GM21529 (cell line): ENCODE data around the gene JTB.

ENCODE experiments used
- ATAC-seq: cut with Tn5 transposase; IDR thresholded peaks from one replicate; pipeline ENCODE4 v1.9.1; 2021; ENCODE audit not compliant: unreplicated experiment

JTB gene

DNA sequence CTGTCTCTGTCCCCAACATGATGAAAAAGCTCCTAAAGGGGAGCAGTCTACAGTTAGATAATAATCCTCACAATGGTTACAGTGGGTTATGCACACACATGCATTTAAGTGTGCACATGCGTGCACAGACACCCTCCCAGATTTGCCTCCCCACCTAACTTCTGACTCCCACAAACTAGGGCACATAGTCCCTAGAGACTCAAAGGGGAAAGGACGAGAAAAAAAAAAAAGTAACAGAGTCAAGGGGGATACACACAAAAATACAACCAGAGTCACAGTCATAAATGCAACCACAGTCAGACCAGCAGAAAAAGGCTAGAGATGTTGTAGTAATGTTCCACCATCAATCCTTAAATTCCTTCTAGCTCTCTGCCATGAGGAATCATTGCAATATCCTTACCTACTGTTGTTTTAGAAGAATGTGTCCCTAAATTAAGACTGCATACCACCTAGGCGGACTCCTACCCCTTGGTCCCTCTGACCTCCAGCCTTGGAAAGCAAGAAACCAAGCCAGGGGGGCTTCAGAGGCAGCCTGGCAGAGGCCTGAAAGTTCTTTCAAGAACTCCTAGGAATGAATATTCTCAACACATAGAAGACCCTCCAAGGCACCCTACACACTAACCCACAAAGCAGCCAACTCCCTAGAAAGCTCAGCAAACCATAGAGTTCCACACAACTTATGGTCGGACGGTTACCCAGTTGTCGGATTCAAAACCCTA is 20.3 kb downstream of the JTB start:
- ATAC-seq: no peak

- ATAC-seq: no peak
These were observed 22.6 kb downstream of the JTB start for GRCh38 chr1:153954826-153955225.

DNA sequence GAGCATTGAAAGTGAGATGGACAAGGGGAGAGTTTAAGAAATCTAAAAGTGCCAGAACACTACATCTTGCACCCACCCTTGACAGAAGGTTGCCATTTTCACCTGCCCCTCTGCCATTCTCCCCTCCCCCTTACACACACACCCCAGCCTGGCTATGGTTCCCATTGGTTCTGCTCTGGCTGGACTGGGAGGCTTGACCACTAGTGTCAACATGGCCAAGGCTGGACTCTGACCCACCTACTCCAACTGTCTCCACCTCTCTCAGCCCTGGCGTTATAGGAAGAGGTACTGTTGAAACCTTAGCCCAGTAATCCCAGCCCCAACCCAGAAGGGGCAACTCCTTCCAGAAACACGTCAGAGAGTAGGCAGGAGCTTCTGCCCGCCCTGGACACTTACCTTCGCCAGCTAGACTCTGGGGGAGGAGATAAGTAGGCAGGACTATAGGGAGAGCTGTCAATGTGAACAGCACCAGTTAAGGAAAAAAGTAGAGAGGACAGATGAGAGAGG is 23.6 kb downstream of the JTB start:
- ATAC-seq: no peak

- ATAC-seq: no peak
These were observed 25.7 kb downstream of the JTB start for GRCh38 chr1:153951801-153952200.

GRCh38 chr1:153951183-153951582 is 26.3 kb downstream of the JTB start:
- ATAC-seq: no peak

- ATAC-seq: peak; percentile 66
These were observed 30.7 kb downstream of the JTB start, which contains the start of gene DENND4B for GRCh38 chr1:153946622-153947241. Gene DENND4B (minus strand): TSS chr1:153946718. CDS start chr1:153944374, 2,344 bp downstream.

- ATAC-seq: peak; percentile 62
These were observed 31.5 kb downstream of the JTB start for GRCh38 chr1:153945795-153946621.

DNA sequence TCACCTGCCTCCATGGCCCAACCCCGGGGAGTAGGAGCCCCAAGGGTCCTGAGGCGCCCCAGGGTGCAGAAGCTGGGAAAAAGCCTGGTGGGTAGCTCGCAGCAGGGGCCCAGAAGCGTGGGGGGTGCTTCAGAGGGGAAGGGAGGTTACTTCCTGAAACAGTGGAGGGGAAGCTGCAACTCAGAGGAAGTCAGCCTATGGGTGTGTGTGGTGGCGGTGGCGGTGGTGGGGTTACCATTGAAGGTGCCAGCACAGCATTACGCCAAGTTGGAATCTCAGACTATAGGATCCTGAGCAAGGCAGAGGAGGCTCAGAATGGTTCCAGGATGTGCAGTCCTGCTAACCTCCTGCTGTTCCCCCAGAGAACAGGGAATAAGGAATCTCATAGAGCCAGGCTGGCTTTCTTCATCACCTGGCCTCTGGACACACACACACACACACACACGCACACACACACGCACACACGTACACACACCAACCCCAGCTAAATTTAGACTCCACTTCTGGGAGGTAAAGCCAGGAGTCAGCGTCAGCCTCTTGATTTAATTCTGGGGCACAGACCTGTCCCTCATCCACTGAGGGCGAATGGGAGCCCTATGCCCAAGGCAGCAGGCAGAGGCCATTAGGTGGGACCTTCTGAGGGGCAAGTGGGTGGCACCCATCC is 32.2 kb downstream of the JTB start:
- no peak for ATAC-seq

DNA sequence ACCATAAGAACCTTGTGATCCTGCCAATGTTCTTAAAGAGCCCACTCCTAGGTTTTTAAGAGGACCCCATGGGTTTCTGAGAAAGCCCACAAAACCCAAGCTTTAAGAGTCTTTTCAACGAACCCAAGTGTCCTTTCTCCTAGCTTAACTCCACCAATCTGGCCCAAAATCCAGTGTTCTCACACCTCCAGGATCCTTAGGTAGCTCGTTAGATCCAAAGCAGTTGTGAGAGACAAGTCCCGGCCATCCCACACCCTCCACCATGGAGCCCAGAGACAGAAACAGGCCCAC is 32.7 kb downstream of the JTB start:
- no peak for ATAC-seq

DNA sequence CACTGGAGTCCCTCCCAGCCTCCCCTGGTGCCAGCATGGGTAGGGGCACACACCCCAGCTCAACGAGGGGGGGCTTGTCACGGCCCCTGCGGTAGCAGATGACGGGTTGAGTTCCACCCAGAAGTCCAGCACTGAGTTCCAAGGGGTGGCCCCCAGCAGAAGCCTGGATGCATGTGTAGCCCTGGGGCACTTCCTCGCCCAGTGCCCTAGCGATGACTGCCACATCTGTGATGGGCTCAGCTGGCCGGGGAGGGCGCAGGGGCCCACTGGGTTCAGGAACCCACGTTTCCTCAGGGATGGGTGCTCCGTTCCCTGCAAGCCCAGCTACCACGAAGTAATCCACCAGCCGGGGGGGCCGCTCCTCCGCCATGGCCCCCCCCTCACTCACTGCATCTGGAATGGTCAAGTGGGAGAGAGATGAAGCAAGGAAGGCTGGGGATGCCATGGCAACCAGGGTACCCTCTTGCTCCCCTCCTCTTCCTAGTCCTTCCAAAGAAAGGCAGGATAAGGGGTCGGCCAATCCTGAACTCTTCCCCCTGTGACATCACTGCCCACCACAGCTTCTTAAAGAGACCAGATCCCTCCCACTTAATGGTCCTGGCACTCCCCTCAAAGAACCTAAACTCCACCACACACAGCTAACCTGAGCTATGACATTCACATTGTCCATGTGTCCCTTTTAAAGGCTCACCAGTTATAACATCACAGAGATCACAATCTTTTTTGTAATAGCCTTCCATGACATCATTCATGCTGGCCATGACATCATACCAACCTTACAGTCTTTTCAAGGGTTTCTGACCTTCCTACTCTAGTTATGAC is 33.3 kb downstream of the JTB start:
- no peak for ATAC-seq

DNA sequence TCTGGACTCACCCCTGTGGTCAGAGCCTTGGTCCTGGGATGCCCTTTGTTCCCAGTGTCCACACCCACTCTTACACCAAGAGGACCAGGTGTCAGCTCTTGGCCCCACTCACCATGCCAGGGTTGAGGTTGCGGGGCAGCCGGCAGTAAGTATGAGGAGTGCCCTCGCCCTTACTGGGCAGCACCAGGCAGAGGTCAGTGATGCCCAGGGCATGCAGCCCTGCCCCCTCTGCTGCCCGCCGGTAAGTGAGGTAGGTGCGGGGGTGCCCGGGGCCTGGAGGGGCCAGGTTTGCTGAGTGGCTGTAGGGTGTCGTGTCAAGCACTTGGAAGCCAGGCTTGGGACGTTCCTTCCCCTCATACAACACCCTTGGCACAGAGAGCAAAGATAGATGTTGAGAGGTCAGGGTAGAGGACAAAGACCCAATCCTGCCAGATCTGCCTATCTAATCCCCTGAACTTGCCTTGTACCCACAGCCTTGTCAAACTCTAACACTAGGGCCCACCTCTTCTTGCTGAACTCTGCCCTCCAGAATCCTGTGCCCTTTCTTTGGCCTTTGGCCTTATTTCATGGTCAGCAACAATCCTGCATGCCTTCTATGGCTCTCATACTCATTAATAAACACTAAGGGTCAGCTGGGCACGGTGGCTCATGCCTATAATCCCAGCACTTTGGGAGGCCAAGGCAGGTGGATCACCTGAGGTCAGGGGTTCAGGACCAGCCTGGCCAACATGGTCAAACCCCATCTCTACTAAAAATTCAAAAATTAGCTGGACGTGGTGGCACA is 34.5 kb downstream of the JTB start:
- no peak for ATAC-seq

DNA sequence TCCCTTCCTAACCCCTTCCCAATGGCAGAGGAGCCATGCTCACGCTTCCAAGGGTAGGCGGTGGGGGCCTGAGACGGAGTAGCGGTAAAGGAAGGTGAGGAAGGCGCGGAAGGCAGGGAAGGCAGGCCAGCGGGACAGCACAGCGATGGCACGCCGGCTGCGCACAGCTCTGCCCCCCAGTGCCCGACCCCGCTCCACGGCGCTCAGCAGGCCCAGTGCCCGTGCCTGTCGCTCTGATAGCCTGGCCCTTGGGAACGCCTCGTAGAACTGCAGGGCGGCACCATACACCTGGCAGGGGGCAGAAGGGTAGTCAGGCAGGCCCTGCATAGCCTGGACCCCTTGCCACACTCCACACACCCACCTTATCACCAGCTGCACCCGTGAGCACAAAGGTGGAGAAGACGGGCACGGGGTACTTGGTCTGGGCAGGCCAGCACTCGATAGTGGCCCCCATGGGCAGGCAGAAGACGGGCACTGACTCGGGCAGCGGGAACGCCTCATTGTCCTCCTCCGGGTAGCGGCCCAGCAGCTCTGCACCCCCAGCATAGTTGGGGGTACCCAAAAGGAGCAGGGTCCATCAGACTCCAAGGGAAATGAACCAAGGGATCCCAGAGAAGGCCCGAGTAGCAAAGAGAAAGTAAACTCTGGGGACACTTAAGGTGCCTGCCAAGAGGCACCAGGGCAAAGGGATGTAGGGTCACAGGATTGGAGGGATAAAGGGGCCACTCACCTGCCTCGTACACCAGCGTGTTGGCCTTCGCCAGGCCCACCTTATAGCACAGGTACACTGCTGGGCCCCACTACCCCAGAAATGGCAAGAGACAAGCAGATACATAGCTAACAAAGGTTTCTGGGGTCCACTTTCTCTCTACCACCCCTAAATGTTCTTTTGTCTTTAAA is 35.4 kb downstream of the JTB start:
- no peak for ATAC-seq

DNA sequence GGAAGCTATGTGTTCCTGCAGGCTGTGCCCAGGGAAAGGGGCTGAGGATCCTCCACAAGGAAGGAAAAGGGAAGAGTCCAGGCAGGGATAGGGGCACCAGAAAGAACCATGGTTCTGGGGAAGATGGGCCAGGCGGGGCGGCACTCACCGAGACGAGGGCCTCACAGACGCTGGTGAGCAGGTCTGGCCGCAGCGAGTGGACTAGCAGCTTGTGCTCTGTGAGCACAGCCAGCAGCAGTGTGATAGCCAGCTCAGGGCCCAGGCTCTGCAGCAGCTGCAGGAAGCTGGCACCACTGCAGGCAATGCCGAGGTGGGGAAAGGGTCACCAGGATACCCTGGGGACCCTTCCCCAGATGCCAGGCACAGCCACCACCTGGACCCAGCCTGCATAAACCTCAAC is 36.7 kb downstream of the JTB start:
- ATAC-seq: no peak

- ATAC-seq: no peak
These were observed 38.0 kb downstream of the JTB start for GRCh38 chr1:153939476-153939875.

DNA sequence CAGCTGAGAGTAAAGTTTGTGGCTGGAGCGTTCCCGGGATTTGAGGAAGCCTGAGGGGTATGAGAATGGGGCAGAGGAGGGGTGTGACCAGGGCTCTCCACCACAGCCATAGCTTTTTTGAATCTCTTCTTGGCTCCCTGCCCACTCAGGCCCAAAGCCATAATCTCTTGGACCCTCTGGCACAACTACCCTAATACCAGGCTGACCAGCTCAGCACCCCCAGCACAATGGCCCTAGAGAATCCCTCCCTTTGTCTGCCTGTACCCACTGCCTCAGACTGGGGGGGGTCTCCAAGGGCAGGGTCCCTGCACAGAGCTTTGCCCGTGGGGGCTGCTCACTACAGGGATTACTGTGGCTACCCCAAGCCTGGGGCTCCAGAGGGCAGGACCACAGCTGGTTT is 38.5 kb downstream of the JTB start:
- no peak for ATAC-seq

DNA sequence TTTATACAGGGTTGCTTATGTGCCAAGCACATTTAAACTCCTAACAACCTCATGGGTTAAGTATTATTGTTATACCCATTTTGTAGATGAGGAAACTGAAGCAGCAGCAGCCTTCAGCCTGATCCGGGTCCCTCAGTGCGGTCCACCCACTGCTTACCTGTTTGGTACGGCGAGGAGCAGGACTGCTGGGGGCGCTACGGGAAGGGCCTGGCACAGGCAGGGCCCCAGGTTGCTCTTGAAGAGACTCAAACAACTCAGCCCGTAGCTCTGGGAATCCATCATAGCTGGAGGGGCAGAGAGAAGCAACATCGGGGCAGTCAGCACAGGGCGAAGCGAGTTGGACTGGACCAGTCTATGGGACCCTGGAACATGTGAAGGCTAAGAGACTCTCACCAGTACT is 40.1 kb downstream of the JTB start:
- no peak for ATAC-seq

DNA sequence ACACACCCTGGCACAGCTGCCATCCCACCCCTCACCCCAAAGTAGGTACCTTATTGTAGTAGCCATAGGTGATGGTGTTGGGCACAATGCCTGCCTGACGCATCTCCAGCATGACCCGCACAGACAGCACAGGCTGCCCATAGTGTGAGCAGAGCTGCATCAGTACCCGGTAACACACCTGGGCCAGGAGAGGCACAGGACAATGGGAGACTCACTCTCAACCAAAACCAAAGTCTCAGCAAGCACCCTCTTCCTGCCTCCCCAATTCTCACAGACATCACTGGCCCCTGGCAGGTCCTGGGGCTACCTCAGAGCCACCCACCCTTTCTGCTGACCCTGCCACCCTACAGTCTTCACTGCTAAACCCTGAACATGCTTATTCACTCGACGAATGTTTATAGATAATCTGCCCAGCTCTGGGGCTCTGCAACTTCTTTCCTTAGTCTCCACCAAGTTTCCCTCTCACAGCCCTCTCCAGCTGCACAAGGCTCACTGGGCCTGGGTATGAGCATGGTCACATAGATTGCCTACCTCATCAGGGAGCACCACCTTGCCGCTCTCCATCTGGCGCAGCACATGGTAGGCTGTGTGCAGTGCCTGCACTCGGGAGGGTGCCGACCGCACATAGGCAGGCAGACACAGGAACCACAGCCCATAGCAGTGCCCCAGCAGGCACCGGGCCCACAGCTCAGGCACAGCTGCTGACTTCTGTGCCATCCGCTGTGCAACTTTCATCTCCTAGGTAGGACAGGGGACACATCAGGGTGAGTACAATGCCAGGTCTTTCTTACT is 41.3 kb downstream of the JTB start:
- ATAC-seq: no peak

GRCh38 chr1:153934746-153935145 is 42.7 kb downstream of the JTB start:
- no peak for ATAC-seq
